Skeletal muscle tissue (tissue), 4 donors: Measurements from ENCODE around the gene TENM3. TPM values are rescaled to one million over a fixed set of nuclear protein-coding genes. Genes with fewer than 3 reads are reported as not detected.

Source experiments
- H3K27ac ChIP-seq: one replicate; pipeline ENCODE4 v1.7.0; 2013; ENCODE audit warnings: mild to moderate bottlenecking, low read depth, low read length, inconsistent platforms
- H3K27me3 ChIP-seq, 3 donors: one replicate each; pipeline ENCODE4 v1.7.0; 2013; ENCODE audit warnings: low read length in 3 of 3; ENCODE audit not compliant: control insufficient read depth in 3 of 3, insufficient read depth in 3 of 3
- H3K36me3 ChIP-seq, 3 donors: one replicate each; pipeline ENCODE4 v1.7.0; 2013; ENCODE audit warnings: low read length in 3 of 3; ENCODE audit not compliant: control insufficient read depth in 3 of 3, insufficient read depth in 3 of 3
- H3K4me1 ChIP-seq, 3 donors: one replicate each; pipeline ENCODE4 v1.7.0; 2013; ENCODE audit warnings: low read length in 3 of 3, mild to moderate bottlenecking in 3 of 3; ENCODE audit not compliant: control insufficient read depth in 3 of 3, insufficient read depth in 3 of 3
- H3K4me3 ChIP-seq, 3 donors: one replicate each; pipeline ENCODE4 v1.7.0; 2013; ENCODE audit warnings: low read length in 3 of 3
- H3K9ac ChIP-seq, 3 donors: one replicate each; pipeline ENCODE4 v1.7.0; 2013; ENCODE audit warnings: low read length in 3 of 3, mild to moderate bottlenecking in 3 of 3, moderate library complexity in 2 of 3, low read depth in 1 of 3
- H3K9me3 ChIP-seq, 3 donors: one replicate each; pipeline ENCODE4 v1.7.0; 2013; ENCODE audit warnings: low read length in 3 of 3; ENCODE audit not compliant: control insufficient read depth in 3 of 3
- total RNA-seq: library from RNA; depleted of rRNA; stranded (reverse); fragments of >200 nt; gene quantifications from one replicate; pipeline ENCODE4 v1.2.3, GENCODE V29; 2014
- donor health status: Osteomylitis.

Gene TENM3
- total RNA-seq, 1 donor from 2014 or later = 29.7 TPM

DNA sequence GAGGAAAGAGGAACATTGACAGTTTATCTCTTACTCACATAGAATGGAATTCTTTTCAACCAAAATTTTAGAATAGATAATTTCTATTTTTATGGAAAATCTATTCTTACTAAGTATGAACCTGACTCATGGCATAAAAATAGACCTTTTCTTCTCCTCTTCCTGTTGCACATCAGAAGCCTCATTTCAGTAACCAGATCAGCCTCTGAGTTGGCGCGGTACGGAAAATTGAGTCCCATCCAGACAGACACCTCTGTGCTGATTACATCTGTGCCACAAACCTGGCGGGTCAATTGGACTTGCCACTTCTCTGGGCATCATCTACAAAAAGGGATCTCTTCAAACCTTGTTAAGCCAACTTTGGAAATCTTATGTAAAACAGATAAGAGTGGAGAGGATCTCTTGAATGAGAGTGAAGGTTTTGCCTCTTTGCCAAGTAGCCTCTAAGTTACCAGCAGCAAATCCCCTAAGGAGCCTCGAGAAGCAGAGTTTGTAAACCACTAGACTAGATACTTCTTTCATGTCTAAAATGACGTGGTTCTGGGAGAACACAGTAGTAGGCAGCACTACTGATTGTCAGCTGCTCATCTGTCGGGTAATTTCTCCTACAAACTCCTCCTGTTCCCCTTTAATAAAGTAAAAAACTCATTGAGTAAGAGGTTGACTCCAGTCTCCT, 37.4 kb downstream of the TENM3 start:
- Histone ChIP-seq H3K9ac (no peak overlapping the region), H3K27ac (no peak overlapping the region), H3K4me1 (no peaks in the 10 kb centered on the region), H3K4me3 (no peak overlapping the region), H3K27me3 (no peaks in the 10 kb centered on the region), H3K9me3 (no peaks in the 10 kb centered on the region), H3K36me3 (no peaks in the 10 kb centered on the region)

GRCh38 chr4:182286035-182286434, 42.8 kb downstream of the TENM3 start:
- Histone ChIP-seq H3K36me3 (no peaks in the 10 kb centered on the region), H3K27ac (no peak overlapping the region), H3K4me3 (no peak overlapping the region), H3K9me3 (no peaks in the 10 kb centered on the region), H3K27me3 (no peaks in the 10 kb centered on the region), H3K9ac (no peak overlapping the region), H3K4me1 (no peaks in the 10 kb centered on the region)

- H3K4me1 ChIP-seq = no peaks in the 10 kb centered on the region
- no peak overlapping the region for H3K9ac ChIP-seq
- H3K27ac ChIP-seq = no peak overlapping the region
- no peaks in the 10 kb centered on the region for H3K36me3 ChIP-seq
- H3K27me3 ChIP-seq = no peaks in the 10 kb centered on the region
- no peak overlapping the region for H3K4me3 ChIP-seq
- H3K9me3 ChIP-seq = no peaks in the 10 kb centered on the region
These were observed 43.7 kb downstream of the TENM3 start for GRCh38 chr4:182286931-182287330.

- no peak overlapping the region for H3K9ac ChIP-seq
- H3K4me1 ChIP-seq = no peaks in the 10 kb centered on the region
- no peaks in the 10 kb centered on the region for H3K27me3 ChIP-seq
- no peak overlapping the region for H3K27ac ChIP-seq
- H3K4me3 ChIP-seq = no peak overlapping the region
- H3K36me3 ChIP-seq = no peaks in the 10 kb centered on the region
- no peaks in the 10 kb centered on the region for H3K9me3 ChIP-seq
These were observed 45.3 kb downstream of the TENM3 start for GRCh38 chr4:182288534-182288933.

- no peaks in the 10 kb centered on the region for H3K27me3 ChIP-seq
- no peaks in the 10 kb centered on the region for H3K36me3 ChIP-seq
- H3K27ac ChIP-seq = no peak overlapping the region
- no peak overlapping the region for H3K4me3 ChIP-seq
- no peaks in the 10 kb centered on the region for H3K4me1 ChIP-seq
- no peak overlapping the region for H3K9ac ChIP-seq
- H3K9me3 ChIP-seq = no peaks in the 10 kb centered on the region
These were observed 46.6 kb downstream of the TENM3 start for GRCh38 chr4:182289809-182290208.

DNA sequence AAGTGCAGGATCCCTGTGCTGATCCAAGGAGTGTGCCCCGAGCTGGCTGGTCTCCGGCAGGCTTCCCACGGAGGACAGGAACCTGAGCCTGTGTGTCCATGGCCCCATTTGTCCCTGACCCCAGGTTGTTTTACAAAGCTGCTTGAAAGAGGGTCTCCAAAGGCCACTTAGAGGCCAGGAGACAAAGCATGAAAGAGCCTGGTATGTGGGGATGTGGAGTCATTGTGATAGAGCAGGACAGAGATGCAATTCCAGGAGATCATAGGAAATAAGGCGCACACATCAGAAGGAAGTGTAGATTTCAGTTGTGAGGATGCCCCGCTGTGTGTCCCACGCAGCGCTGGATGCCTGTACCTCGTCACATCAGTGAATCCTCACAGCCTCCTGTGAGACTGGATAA, 48.0 kb downstream of the TENM3 start:
- Histone ChIP-seq H3K9ac (no peak overlapping the region), H3K27me3 (no peaks in the 10 kb centered on the region), H3K27ac (no peak overlapping the region), H3K4me3 (no peak overlapping the region), H3K4me1 (no peaks in the 10 kb centered on the region), H3K9me3 (no peaks in the 10 kb centered on the region), H3K36me3 (no peaks in the 10 kb centered on the region)

DNA sequence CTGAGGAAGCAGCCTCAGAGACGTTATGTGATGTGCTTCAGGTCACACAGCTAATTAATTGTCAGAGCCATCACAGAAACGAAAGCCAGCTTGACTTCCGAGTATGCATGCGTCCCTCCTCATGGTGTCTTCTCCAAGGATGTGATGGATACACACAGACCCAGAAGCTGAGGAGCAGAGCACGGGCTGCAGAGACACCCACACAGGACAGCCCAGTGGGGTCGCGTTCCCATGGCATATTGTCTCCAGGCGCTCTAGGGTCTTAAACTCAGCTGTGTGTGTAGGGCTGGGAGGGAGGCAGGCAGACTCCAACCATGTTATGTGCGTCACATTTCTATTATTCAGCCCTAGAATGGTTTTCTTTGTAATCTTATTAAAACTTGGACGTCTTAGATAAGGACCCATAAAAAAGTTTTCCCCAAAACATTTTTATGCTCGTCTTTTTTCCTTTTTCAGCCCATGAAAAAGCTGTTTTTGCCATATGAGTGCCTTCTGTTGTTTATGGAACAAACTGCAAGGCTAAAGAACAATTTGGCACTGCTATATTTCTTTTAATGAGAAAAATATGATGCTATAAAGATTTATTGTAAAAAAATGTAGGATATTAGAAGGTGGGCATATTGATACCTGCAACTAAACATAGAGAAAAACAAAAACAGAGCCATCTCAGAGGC, 48.5 kb downstream of the TENM3 start:
- no peak overlapping the region for H3K27ac ChIP-seq
- no peaks in the 10 kb centered on the region for H3K27me3 ChIP-seq
- no peaks in the 10 kb centered on the region for H3K9me3 ChIP-seq
- H3K36me3 ChIP-seq = no peaks in the 10 kb centered on the region
- H3K4me1 ChIP-seq = no peaks in the 10 kb centered on the region
- no peak overlapping the region for H3K4me3 ChIP-seq
- H3K9ac ChIP-seq = no peak overlapping the region

GRCh38 chr4:182292612-182293011, 49.4 kb downstream of the TENM3 start:
- H3K36me3 ChIP-seq = no peaks in the 10 kb centered on the region
- H3K4me3 ChIP-seq = no peak overlapping the region
- no peaks in the 10 kb centered on the region for H3K4me1 ChIP-seq
- no peak overlapping the region for H3K27ac ChIP-seq
- H3K9me3 ChIP-seq = no peaks in the 10 kb centered on the region
- H3K27me3 ChIP-seq = no peaks in the 10 kb centered on the region
- H3K9ac ChIP-seq = no peak overlapping the region

DNA sequence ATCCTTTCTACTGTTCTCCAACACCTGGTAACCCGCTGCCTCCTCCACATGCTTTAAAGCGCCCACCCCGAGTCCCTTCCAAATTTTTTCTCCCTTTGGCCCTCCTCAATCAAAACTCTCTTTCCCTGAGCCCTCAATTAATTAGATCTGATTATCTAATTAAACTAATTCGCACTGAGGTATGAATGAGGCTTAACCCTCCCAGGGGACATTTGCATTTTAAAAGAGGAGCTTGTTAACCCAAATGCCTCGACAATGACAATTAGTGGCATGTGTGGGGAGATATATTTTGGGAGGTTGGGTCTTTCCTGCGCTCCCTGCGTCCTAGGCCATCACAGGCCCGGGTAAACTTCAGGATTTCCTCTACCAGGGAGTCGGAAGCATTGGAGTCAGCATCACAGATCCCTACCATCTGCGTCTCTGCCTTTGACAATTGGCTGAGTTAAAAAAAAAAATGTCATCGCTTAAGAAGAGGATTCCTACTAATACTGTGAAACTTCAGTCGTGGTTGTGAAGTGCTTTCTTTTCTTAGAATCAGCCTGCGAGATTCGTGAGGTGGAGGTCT, 50.6 kb downstream of the TENM3 start:
- H3K9me3 ChIP-seq = no peaks in the 10 kb centered on the region
- H3K27ac ChIP-seq = no peak overlapping the region
- H3K4me1 ChIP-seq = no peaks in the 10 kb centered on the region
- H3K4me3 ChIP-seq = no peak overlapping the region
- no peaks in the 10 kb centered on the region for H3K27me3 ChIP-seq
- H3K9ac ChIP-seq = no peak overlapping the region
- no peaks in the 10 kb centered on the region for H3K36me3 ChIP-seq

- no peak overlapping the region for H3K4me3 ChIP-seq
- no peaks in the 10 kb centered on the region for H3K4me1 ChIP-seq
- no peaks in the 10 kb centered on the region for H3K27me3 ChIP-seq
- H3K9ac ChIP-seq = no peak overlapping the region
- H3K27ac ChIP-seq = no peak overlapping the region
- no peaks in the 10 kb centered on the region for H3K36me3 ChIP-seq
- no peaks in the 10 kb centered on the region for H3K9me3 ChIP-seq
These were observed 51.2 kb downstream of the TENM3 start for GRCh38 chr4:182294451-182294850.
